Measurements from ENCODE around the gene KDM2B.

Gene KDM2B

DNA sequence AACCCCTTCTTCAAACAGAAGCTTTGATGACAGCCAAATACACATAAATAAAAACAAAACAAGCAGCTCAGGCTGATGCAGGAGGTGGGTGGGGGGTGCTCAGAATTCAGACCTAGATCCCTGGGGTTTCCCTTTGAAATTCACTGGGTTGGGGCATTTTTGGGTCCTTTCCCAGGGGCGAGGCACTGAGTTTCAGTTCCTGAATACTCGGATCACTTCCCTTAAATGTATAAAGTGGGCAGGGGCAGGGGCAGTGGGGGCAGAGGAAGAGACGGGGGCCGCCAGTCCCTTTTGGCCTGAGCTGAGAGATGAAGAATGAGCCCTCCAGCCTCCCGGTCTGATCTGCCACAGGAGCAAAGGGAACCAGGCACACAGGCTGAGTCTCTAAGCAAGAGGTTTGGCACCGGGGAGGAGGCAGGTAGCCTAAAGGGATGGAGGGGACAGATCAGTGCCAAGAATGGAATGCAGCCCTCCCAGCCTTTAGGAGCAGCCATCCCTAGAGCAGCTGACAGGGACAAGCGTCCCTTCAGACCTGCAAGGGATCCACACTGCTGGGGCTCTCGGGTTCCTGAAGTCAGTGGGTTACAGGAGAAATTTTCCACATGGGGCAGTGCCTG is 20.3 kb downstream of the KDM2B start:
- no peak for DNase-seq

- DNase-seq: no peak
Observed at GRCh38 chr12:121558956-121559355, 21.9 kb downstream of the KDM2B start.

- no peak for DNase-seq
Observed at GRCh38 chr12:121550974-121551634, 29.7 kb downstream of the KDM2B start.

DNA sequence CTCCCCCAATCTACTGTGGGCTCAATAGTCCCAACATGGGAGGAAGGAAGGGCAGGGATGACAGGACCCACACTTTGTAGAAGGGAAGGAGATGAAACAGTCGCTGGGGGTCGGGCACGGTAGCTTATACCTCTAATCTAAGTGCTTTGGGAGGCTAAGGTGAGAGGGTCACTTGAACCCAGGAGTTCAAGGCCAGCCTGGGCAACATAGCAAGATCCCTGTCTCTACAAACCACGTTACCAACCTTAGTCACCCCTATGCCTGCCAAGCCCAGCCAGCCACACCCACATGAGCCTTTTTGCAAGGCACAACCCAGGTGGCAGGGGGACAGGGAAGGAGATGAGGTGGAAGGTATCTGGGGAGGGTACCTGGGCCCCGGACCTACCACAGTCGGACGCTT is 31.7 kb downstream of the KDM2B start:
- DNase-seq: no peak

- no peak for DNase-seq
Observed at GRCh38 chr12:121545480-121545879, 35.3 kb downstream of the KDM2B start.

DNA sequence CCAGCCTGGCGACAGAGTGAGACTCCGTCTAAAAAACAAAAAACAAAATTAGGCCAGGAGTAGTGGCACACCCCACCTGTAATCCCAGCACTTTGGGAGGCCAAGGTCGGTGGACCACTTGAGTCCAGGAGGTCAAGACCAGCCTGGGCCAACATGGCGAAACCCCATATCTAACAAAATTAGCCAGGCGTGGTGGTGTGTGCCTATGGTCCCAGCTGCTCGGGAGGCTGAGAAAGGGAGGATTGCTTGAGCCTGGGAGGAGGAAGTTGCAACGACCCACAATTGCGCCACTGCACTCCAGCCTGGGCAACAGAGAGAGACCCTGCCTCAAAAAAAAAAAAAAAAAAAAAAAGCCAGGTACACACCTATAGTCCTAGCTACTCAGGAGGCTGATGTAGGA is 37.0 kb downstream of the KDM2B start:
- DNase-seq: no peak

DNA sequence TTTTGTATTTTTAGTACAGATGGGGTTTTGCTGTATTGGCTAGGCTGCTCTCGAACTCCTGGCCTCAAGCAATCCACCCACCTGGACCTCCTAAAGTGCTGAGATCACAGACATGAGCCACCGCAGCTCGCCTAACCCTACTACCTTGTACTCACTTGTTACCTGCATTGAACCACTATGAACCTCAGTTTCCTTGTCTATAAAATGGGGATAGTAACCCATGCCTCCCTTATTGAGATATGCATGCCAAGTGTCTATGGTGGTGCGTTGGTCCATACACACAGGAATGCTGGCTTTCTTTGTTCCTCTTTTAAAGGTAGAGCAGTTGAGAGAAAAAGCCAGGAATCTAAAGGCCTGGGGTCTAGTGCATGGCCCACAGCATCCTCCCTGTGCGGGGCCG is 40.9 kb downstream of the KDM2B start:
- no peak for DNase-seq

DNA sequence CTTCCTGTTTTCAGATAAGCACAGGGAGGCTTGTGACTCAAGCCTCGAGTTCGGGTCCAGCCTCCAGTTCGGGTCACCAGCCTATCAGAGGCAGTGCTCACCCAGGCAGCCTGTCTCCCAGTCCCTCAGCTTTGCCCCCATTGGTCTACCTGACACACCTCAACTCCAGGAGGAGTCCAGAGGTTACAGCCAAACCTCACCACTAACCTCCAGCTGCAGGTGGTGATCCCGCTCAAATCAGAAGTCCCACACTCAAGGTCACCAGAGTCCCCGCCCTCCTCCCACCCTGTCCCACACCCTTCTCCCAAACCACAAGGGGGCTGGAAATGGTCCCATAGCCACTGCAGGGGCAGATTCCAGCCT is 42.1 kb downstream of the KDM2B start:
- no peak for DNase-seq

DNA sequence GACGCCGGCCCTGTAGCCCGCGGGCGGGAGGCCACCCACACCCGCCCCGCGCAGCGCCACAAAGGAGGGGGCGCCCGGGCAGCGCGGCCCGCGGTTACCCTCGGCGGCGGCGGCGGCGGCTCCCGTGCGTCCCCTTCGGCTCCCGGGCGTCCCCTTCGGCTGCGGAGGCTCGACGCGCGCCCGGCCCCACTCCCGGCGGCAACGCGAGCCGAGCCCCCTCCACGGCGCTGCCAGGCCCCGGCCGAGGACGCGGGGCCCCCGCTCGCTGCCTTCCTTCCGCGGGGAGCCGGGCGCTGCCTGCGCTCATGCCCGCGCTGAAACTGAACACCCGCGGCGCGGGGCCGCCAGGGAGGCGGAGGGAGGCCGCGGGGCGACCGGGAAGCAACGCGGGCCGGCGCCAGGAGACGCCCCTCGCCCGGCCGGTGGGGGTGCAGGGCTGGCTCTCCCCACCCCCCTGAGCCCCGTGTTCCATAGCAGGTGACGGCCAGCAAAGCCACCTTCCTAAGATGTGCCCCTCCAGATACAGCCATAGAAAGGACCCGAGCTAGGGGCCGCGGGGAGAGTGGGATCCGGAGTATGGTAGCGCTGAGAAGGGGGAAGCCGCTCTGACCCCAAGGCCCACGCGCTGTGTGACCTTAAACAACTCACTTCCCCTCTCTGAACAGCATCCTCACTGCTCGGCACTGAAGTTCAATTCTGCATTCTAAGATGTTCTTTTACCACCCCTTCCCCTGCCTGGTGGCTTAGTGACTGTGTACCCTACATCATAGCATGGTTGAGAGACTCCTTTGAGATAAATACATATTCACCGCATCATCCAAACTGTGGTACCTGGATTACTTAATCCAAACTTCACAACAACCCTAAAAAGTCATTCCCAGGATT is 42.8 kb downstream of the KDM2B start:
- DNase-seq: no peak

- DNase-seq: peak; percentile 98
Observed at GRCh38 chr12:121536899-121537813, 43.7 kb downstream of the KDM2B start.

- DNase-seq: peak; percentile 98
Observed at GRCh38 chr12:121536054-121536898, 44.5 kb downstream of the KDM2B start.

DNA sequence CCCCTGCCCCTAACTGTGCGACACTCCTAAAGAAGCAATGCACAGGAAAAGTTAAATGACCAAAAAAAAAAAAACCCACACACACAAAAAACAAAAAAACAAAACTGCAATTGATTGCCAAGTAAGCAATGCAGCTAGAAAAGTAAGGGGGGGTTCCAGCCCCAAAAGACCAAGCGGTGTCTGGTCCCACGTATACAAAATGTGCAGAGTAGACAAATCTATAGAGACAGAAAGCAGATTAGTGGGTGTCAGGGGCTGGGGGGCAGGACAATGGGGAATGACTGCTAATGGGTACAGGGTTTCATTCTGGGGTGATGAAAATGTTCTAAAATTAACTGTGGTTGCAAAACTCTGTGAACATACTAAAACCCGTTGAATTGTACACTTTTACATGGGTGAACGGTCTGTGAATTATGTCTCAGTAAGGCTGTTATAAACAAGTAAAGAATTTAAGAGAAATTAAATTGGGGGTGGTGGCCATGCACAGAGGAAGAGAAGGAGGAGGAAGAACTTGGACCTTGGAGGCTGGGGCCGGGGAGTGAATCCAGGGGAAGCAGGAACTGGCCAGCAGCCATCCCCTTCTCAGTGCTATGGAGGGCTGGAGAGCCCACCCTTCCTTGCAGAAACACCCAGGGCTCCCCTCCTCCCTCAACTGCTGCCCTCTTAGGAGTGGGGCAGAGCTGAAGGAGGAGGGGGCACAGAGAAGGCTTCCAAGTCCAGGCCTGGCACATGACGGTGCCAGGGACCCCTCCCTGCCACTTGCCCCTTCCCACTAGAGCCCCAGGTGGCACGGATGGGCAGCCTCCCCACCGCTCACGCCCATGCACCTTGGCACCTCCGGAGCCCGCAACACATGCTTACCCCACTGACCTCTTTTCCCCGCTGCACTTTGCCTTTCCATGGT is 45.4 kb downstream of the KDM2B start:
- DNase-seq: no peak

GRCh38 chr12:121534495-121535148 is 46.2 kb downstream of the KDM2B start:
- DNase-seq: no peak

DNA sequence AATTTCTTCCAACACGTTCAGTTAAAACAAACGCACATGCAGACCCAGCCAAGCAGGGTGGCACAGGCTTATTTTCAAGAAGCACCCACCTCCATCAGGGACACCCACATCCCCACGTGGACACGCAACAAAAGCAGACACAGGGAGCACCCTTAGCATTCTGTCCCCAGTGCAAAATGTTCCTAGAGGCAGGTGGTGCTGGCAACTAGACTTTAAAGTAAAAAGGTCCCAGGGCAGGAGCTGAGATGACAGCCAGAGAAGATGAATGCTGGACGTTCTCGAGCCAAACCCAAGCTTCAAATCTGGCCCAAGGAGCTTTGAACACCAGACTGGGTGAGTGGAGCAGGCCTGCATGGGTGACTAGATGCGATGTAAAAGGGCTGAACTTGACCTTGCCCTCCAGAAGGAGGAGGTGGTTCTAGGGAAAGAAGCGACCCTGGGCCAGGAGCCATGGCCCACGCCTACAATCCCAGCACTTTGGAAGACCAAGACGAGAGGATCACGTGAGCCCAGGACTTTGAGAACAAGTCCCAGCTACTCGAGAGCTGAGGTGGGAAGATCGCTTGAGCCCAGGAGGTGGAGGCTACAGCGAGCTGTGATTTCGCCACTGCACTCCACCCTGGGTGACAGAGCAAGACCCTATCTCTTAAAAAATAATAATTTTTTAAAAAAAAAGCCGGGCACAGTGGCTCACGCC is 47.3 kb downstream of the KDM2B start:
- DNase-seq: no peak

- no peak for DNase-seq
Observed at GRCh38 chr12:121532503-121533393, 48.1 kb downstream of the KDM2B start.

DNA sequence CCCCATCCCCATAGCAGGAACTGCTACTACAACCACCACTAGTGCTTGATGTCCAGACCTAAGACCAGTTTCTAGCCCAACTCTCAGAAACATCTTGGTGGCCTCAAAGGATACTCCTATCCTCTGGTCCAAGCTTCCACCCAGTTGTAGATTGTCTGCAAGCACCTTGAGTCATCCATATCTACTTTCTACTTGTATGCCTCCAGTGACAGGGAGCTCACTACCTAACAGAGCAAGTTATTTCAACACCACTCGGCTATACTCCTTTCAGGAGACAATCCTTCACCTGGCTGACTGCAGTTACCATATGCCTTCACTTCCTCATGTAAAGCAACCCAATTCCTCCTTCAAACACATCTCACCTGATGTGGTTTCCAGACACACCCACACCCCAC is 49.5 kb downstream of the KDM2B start:
- no peak for DNase-seq

GRCh38 chr12:121530600-121531355 is 50.0 kb downstream of the KDM2B start:
- DNase-seq: no peak

- DNase-seq: no peak
Observed at GRCh38 chr12:121529184-121529583, 51.6 kb downstream of the KDM2B start.
